Activated T-cell treated with anti-CD3 and anti-CD28 coated beads, Interleukin-2, amount 50 U/mL, for 72 hours (primary cell): ENCODE data around the gene TNRC6C. TPM values are rescaled to one million over a fixed set of nuclear protein-coding genes. Genes with fewer than 3 reads are reported as not detected.

Experiments
- ATAC-seq, 2 donors: fragments of 150-1000 bp; cut with Tn5 transposase; replicated peaks in 1 of 2; 2 replicates each; pipeline ENCODE4 v1.10.0; 2021; ENCODE audit warnings: moderate library complexity in 2 of 2, mild to moderate bottlenecking in 1 of 2
- DNase-seq, 2 donors: peaks; one replicate each; pipeline ENCODE4 v3.0.0; 2021 to 2022; ENCODE audit warnings: mixed read lengths in 1 of 2
- H3K27ac Mint-ChIP-seq: one replicate; pipeline ENCODE4 v1.8.0; 2022; ENCODE audit warnings: mild to moderate bottlenecking, moderate library complexity, mixed read lengths
- H3K27me3 Mint-ChIP-seq: one replicate; pipeline ENCODE4 v1.8.0; 2022; ENCODE audit warnings: low read depth, mixed read lengths
- H3K36me3 Mint-ChIP-seq, 2 donors: one replicate each; pipeline ENCODE4 v1.8.0; 2022; ENCODE audit warnings: mixed read lengths in 2 of 2, mild to moderate bottlenecking in 1 of 2; ENCODE audit not compliant: insufficient read depth in 2 of 2
- H3K4me1 Mint-ChIP-seq: one replicate; pipeline ENCODE4 v1.8.0; 2022; ENCODE audit warnings: low read depth, mixed read lengths
- H3K4me3 Mint-ChIP-seq, 2 donors: one replicate each; pipeline ENCODE4 v1.8.0; 2022; ENCODE audit warnings: mild to moderate bottlenecking in 2 of 2, mixed read lengths in 2 of 2, moderate library complexity in 2 of 2
- H3K9me3 Mint-ChIP-seq, 2 donors: one replicate each; pipeline ENCODE4 v1.8.0; 2022; ENCODE audit warnings: mixed read lengths in 2 of 2
- total RNA-seq, 2 donors: library from RNA; stranded (reverse); gene quantifications; one replicate each; pipeline ENCODE4 v1.2.3, GENCODE V29; 2022

The TNRC6C gene
- total RNA-seq, 2 donors from 2014 or later = 26.5 to 30.5 TPM

- no peaks in the 10 kb centered on the region for H3K27me3 Mint-ChIP-seq
- H3K27ac Mint-ChIP-seq = no peak overlapping the region
- H3K4me1 Mint-ChIP-seq = peaks cover 23% of the 10 kb centered on the region
- no peaks in the 10 kb centered on the region for H3K36me3 Mint-ChIP-seq
- peak in 1 of 2 donors; percentile 21 for ATAC-seq
- no peaks in the 10 kb centered on the region for H3K9me3 Mint-ChIP-seq
- no peak overlapping the region for H3K4me3 Mint-ChIP-seq
- no peak for DNase-seq
These were observed 188.4 kb downstream of the TNRC6C start for GRCh38 chr17:78146881-78147280.

- H3K27ac Mint-ChIP-seq = peak overlapping the region; percentile 50
- no peak overlapping the region for H3K4me3 Mint-ChIP-seq
- no peaks in the 10 kb centered on the region for H3K9me3 Mint-ChIP-seq
- peak; percentile 24 to 26 for ATAC-seq
- H3K27me3 Mint-ChIP-seq = no peaks in the 10 kb centered on the region
- no peak for DNase-seq
- H3K4me1 Mint-ChIP-seq = peaks cover 23% of the 10 kb centered on the region
- H3K36me3 Mint-ChIP-seq = no peaks in the 10 kb centered on the region
These were observed 189.0 kb downstream of the TNRC6C start for GRCh38 chr17:78147315-78147998.

GRCh38 chr17:78148286-78149016 is 189.9 kb downstream of the TNRC6C start:
- no peak for ATAC-seq
- Mint-ChIP-seq H3K4me3 (no peak overlapping the region), H3K36me3 (no peaks in the 10 kb centered on the region), H3K27me3 (no peaks in the 10 kb centered on the region), H3K27ac (no peak overlapping the region), H3K4me1 (peaks cover 19% of the 10 kb centered on the region), H3K9me3 (no peaks in the 10 kb centered on the region)
- no peak for DNase-seq

- ATAC-seq = no peak
- Mint-ChIP-seq H3K4me3 (no peak overlapping the region), H3K27me3 (no peaks in the 10 kb centered on the region), H3K9me3 (no peaks in the 10 kb centered on the region), H3K4me1 (peaks cover 8% of the 10 kb centered on the region), H3K27ac (no peak overlapping the region), H3K36me3 (no peaks in the 10 kb centered on the region)
- DNase-seq = no peak
These were observed 193.1 kb downstream of the TNRC6C start for GRCh38 chr17:78151514-78152008.

- Mint-ChIP-seq H3K27me3 (no peaks in the 10 kb centered on the region), H3K27ac (peak overlapping the region; percentile 42), H3K36me3 (no peaks in the 10 kb centered on the region), H3K4me1 (peaks cover 9% of the 10 kb centered on the region), H3K9me3 (no peaks in the 10 kb centered on the region), H3K4me3 (peak overlapping the region in 1 of 2 donors; percentile 46)
- DNase-seq (no peak), ATAC-seq (peak; percentile 60 to 81)
These were observed 196.7 kb downstream of the TNRC6C start for GRCh38 chr17:78154903-78155811.

Other genes with a start within 250 kb of the TNRC6C start
- gene TMC6, start 170.1 kb downstream of the TNRC6C start, total RNA-seq = 100 to 1,000 TPM; 129 to 137 TPM
- gene TMC8, start 172.1 kb downstream of the TNRC6C start, total RNA-seq = 100 to 1,000 TPM; 102 to 124 TPM
- gene C17orf99, start 187.7 kb downstream of the TNRC6C start, total RNA-seq = under 1 TPM in 1 of 2 donors, not detected in 1; 0.58 TPM
- 10 to 100 TPM; 87.6 to 92.0 TPM for gene SYNGR2, start 209.9 kb downstream of the TNRC6C start, total RNA-seq
- gene TK1, start 228.3 kb downstream of the TNRC6C start, total RNA-seq = 10 to 100 TPM; 90.6 to 90.9 TPM
- gene AFMID, start 228.7 kb downstream of the TNRC6C start, total RNA-seq = 10 to 100 TPM; 23.1 to 34.1 TPM